ENCODE data around the gene GPATCH2L. TPM values are rescaled to one million over a fixed set of nuclear protein-coding genes. Genes with fewer than 3 reads are reported as not detected.

GPATCH2L gene
- total and polyA plus RNA-seq, 9 donors, result 11.6 to 29.4 (median 18.3) TPM

Other genes with a start within 250 kb of the GPATCH2L start
- 109 TPM for gene TGFB3, start 169.9 kb upstream of the GPATCH2L start, total RNA-seq
- gene TGFB3, start 169.9 kb upstream of the GPATCH2L start, polyA plus RNA-seq (ENCODE audit: insufficient read depth in 1 of 8, insufficient read length in 8 of 8, low replicate concordance in 1 of 8), result 100 to 1,000 TPM in 4 of 8 donors, 10 to 100 TPM in 4; 59.6 to 132 (median 97.2) TPM
- gene IFT43, start 166.2 kb upstream of the GPATCH2L start, total RNA-seq, result 32.3 TPM
- gene IFT43, start 166.2 kb upstream of the GPATCH2L start, polyA plus RNA-seq (ENCODE audit: insufficient read depth in 1 of 8, insufficient read length in 8 of 8, low replicate concordance in 1 of 8), result 10 to 100 TPM; 22.6 to 30.0 (median 27.3) TPM
- 3.1 TPM for gene ESRRB, start 224.2 kb downstream of the GPATCH2L start, total RNA-seq
- 1 to 10 TPM; 1.9 to 3.8 (median 3.4) TPM for gene ESRRB, start 224.2 kb downstream of the GPATCH2L start, polyA plus RNA-seq (ENCODE audit: insufficient read depth in 1 of 8, insufficient read length in 8 of 8, low replicate concordance in 1 of 8)